ENCODE data around the gene RCN1. TPM values are rescaled to one million over a fixed set of nuclear protein-coding genes. Genes with fewer than 3 reads are reported as not detected.
A peak's percentile ranks its signal among the peaks of the same experiment; 100 is the strongest.

Gene RCN1
- total RNA-seq, 1 donor from 2014 or later, result 222 TPM

DNA sequence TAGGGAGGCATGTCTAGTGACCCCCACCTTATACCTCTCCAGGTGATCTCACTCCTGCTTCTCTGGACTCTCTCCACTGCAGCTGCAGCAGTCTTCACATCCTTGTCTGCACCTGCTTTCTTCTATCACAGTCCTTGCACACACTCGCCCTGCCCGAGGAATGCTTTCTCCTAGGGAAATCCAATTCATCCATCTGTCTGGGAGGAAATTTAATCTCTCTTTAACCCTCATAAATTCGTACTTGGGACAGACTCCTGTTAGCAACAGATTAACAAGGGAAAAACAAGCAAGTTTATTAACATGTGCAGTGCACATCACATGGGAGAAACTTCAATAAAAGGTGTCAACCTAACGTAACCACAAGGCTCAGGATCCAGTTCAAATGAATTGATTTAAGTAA is 11.3 kb upstream of the RCN1 start:
- TF ChIP-seq, protein P1, sequence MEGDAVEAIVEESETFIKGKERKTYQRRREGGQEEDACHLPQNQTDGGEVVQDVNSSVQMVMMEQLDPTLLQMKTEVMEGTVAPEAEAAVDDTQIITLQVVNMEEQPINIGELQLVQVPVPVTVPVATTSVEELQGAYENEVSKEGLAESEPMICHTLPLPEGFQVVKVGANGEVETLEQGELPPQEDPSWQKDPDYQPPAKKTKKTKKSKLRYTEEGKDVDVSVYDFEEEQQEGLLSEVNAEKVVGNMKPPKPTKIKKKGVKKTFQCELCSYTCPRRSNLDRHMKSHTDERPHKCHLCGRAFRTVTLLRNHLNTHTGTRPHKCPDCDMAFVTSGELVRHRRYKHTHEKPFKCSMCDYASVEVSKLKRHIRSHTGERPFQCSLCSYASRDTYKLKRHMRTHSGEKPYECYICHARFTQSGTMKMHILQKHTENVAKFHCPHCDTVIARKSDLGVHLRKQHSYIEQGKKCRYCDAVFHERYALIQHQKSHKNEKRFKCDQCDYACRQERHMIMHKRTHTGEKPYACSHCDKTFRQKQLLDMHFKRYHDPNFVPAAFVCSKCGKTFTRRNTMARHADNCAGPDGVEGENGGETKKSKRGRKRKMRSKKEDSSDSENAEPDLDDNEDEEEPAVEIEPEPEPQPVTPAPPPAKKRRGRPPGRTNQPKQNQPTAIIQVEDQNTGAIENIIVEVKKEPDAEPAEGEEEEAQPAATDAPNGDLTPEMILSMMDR (conservative IDR thresholded peaks at IDR 0.05; ENCODE audit: low read depth, low read length), result no peak
- no peak for DNase-seq (ENCODE audit: low read depth)
- H3K4me3 ChIP-seq (ENCODE audit: low read depth, low read length), result no peak overlapping the region

DNA sequence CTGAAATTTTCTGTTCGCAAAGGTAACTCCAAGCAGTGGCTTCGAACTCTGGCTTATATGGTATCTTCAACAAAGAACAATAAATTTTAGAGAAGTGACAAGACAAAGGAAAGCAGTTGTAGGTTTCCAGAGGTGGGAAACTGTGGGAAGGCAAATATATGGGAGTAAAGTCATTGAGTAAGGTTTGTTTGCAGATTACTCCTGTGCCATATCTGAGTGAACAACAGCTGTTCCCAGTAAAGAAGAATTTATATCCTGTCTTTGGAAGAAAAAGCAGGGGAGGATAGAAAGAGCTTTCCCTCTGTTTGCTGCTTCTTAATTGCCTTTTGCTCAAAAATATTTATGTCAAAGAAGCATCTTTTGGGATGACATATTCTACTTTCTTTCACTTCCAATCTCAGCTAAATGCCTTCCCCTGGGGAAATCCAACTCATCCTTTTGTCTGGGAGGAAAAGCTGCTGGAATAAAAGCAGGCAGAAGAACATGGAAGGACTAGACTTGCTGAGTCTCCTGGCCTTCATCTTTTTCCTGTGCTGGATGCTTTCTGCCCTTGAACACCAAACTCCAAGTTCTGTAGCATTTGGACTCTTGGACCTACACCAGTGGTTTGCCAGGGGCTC is 10.4 kb upstream of the RCN1 start:
- DNase-seq (ENCODE audit: low read depth), result no peak
- TF ChIP-seq, protein P1 (conservative IDR thresholded peaks at IDR 0.05; ENCODE audit: low read depth, low read length), result no peak
- H3K4me3 ChIP-seq (ENCODE audit: low read depth, low read length), result no peak overlapping the region

DNA sequence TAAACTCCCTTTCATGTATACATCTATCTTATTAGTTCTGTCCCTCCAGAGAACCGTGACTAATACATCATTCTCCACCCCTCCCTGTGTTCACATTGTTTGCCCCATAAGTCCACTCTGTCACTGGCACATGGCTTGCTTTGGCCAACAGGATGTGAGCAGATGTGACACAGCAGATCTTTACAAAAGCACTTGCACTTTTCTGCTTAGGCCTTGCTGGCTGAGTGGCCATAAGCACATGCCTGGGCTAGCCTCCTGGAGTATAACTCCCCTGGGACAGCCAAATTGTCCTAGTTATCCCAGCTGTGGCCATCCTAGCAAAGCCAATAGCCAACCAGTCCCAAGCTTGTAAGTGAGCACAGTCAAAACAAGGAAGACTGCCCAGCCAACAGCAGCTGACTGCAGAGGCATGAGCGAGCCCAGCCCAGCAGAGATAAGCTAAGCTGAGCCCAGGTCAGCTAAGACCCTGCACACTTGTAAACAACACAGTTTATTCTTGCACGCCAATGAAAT is 9.7 kb upstream of the RCN1 start:
- no peak for DNase-seq (ENCODE audit: low read depth)
- H3K4me3 ChIP-seq (ENCODE audit: low read depth, low read length), result no peak overlapping the region
- TF ChIP-seq, protein P1 (conservative IDR thresholded peaks at IDR 0.05; ENCODE audit: low read depth, low read length), result no peak

DNA sequence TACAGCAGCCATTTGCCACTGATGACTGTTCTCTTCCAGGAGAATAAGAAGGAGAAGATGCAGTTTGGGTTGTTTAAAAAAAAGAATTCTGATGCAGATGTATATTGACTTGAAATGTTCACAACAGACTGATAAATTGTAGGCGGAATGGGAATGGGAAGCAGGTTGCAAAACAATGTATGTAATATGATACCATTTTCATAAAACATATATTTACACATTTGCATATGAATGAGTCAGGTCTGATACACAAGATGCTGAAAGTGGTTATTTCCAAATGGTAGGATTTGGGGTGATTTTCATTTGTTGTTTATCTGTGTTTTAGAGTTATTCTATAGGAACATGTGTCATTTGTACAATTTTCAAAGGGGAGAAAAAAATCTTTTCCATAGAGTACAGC is 9.0 kb upstream of the RCN1 start:
- no peak for DNase-seq (ENCODE audit: low read depth)
- TF ChIP-seq, protein P1 (conservative IDR thresholded peaks at IDR 0.05; ENCODE audit: low read depth, low read length), result no peak
- no peak overlapping the region for H3K4me3 ChIP-seq (ENCODE audit: low read depth, low read length)

DNA sequence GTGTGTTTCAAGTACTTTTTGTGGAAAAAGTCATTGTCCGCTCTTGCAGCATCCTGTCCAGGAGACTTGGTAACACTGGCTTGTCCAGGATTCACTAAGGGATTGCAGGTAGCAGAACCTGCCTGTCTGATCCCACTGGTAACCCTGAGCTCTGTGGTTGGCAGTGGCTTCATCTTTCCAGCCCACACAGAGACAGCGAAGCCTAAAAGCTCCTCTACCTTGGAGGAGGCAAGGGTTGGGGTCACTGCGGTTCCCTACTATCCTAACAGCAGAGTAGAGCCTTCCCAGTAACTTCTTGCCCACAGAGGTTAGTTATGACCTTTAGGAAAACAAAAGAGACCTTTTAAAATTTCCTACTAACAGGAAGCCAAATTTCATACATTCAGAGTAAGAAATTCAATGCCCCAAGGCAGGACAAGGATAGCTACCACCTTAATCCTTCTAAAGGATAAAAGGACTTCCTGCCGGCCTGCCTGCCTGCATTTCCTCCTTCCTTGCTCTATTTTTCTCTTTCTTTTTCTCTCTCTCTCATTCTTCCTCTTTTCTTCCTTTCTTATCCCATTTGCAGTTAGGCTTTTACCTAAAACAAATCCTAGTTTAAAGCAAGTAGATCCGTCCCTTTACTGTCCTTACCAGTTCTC is 8.4 kb upstream of the RCN1 start:
- no peak for DNase-seq (ENCODE audit: low read depth)
- TF ChIP-seq, protein P1 (conservative IDR thresholded peaks at IDR 0.05; ENCODE audit: low read depth, low read length), result no peak
- H3K4me3 ChIP-seq (ENCODE audit: low read depth, low read length), result no peak overlapping the region

DNA sequence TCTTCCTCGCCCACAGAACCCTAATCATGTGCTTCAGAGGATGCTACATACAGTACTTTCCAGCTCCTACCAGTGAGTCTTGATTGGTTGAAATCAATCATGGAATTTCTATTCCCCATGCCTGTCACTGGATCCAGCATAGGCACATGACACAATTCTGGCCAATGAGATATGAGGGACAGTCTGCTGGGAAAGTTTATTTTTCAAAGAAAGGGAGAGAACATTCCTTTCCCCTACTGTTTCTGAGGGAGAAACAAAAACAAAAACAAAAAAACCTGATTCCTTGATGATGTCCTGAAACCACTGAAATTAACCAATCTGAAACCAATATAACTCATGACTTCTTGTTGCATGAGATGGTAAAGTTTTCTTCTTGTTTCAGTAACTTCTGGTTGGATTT is 3.3 kb upstream of the RCN1 start:
- TF ChIP-seq, protein P1 (conservative IDR thresholded peaks at IDR 0.05; ENCODE audit: low read depth, low read length), result no peak
- DNase-seq (ENCODE audit: low read depth), result peak; percentile 43
- H3K4me3 ChIP-seq (ENCODE audit: low read depth, low read length), result no peak overlapping the region
